ENCODE data around the gene KRTAP5-9. TPM values are rescaled to one million over a fixed set of nuclear protein-coding genes. Genes with fewer than 3 reads are reported as not detected.

The KRTAP5-9 gene
- total RNA-seq, 1 donor from 2014 or later, result 0.20 TPM

- peaks cover 6% of the 10 kb centered on the region for H3K9me3 Mint-ChIP-seq (ENCODE audit: low read depth)
- no peaks in the 10 kb centered on the region for H3K4me1 Mint-ChIP-seq (ENCODE audit: low read depth)
- no peak overlapping the region for H3K4me3 Mint-ChIP-seq (ENCODE audit: unreplicated experiment)
- peaks cover 23% of the 10 kb centered on the region for H3K27me3 Mint-ChIP-seq (ENCODE audit: low read depth)
- TF ChIP-seq, protein P1, sequence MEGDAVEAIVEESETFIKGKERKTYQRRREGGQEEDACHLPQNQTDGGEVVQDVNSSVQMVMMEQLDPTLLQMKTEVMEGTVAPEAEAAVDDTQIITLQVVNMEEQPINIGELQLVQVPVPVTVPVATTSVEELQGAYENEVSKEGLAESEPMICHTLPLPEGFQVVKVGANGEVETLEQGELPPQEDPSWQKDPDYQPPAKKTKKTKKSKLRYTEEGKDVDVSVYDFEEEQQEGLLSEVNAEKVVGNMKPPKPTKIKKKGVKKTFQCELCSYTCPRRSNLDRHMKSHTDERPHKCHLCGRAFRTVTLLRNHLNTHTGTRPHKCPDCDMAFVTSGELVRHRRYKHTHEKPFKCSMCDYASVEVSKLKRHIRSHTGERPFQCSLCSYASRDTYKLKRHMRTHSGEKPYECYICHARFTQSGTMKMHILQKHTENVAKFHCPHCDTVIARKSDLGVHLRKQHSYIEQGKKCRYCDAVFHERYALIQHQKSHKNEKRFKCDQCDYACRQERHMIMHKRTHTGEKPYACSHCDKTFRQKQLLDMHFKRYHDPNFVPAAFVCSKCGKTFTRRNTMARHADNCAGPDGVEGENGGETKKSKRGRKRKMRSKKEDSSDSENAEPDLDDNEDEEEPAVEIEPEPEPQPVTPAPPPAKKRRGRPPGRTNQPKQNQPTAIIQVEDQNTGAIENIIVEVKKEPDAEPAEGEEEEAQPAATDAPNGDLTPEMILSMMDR (IDR thresholded peaks at IDR 0.05), result no peak
- DNase-seq (ENCODE audit: low spot score), result no peak
- H3K27ac Mint-ChIP-seq (ENCODE audit: unreplicated experiment), result no peak overlapping the region
- peaks cover 1% of the 10 kb centered on the region for H3K36me3 Mint-ChIP-seq (ENCODE audit: low read depth)
Observed at GRCh38 chr11:71548716-71549151, 514 bp downstream of the KRTAP5-9 start.

GRCh38 chr11:71551711-71552110 lies 3.5 kb downstream of the KRTAP5-9 start:
- no peak for DNase-seq (ENCODE audit: low spot score)
- no peak overlapping the region for H3K27ac Mint-ChIP-seq (ENCODE audit: unreplicated experiment)
- H3K36me3 Mint-ChIP-seq (ENCODE audit: low read depth), result no peaks in the 10 kb centered on the region
- no peaks in the 10 kb centered on the region for H3K4me1 Mint-ChIP-seq (ENCODE audit: low read depth)
- H3K9me3 Mint-ChIP-seq (ENCODE audit: low read depth), result no peaks in the 10 kb centered on the region
- no peak overlapping the region for H3K4me3 Mint-ChIP-seq (ENCODE audit: unreplicated experiment)
- TF ChIP-seq, protein P1 (IDR thresholded peaks at IDR 0.05), result no peak
- H3K27me3 Mint-ChIP-seq (ENCODE audit: low read depth), result peaks cover 25% of the 10 kb centered on the region

DNA sequence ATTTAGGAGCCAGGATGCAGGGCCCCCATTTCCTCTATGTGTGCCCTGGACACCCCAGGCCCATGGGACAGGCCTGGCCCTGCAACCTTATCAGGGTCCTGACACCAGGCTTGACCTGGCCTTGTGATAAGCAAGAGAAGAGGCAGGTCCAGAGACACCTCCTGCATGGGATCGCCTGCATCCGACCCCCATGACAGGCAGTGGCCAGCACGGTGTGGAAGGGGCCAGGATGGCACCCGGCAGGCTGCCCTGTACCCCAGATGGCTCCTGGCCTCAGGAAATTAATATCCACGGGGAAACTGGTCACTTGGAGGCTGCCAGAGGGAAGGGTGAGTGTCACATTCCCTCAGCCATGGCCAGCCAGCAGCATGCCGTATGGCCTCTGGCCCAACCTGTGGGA lies 6.8 kb downstream of the KRTAP5-9 start:
- Mint-ChIP-seq H3K9me3 (ENCODE audit: low read depth) (no peaks in the 10 kb centered on the region), H3K27me3 (ENCODE audit: low read depth) (peaks cover 26% of the 10 kb centered on the region), H3K36me3 (ENCODE audit: low read depth) (no peaks in the 10 kb centered on the region), H3K27ac (ENCODE audit: unreplicated experiment) (no peak overlapping the region), H3K4me1 (ENCODE audit: low read depth) (no peaks in the 10 kb centered on the region), H3K4me3 (ENCODE audit: unreplicated experiment) (no peak overlapping the region)
- TF ChIP-seq, protein P1 (IDR thresholded peaks at IDR 0.05), result no peak
- DNase-seq (ENCODE audit: low spot score), result no peak

DNA sequence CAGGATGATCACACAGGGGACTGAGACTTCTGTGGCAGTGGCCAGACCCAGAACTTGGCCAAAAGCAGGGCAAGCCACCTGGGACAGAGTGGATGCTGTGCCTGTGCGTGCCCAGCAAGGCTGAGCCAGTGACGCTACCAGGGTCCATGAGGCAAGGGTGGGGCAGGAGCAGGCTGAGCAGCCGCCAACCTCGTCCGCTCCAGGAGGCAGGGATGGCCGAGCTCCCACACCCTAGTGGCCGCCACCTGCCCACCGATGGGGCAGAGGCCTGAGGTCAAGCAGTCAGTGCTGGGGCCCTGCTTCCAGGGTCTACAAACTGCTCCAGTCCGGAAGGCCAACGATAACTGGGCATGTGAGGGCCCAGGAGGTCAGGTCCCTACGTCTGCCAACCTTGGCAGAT lies 7.3 kb downstream of the KRTAP5-9 start:
- Mint-ChIP-seq H3K36me3 (ENCODE audit: low read depth) (no peaks in the 10 kb centered on the region), H3K4me1 (ENCODE audit: low read depth) (no peaks in the 10 kb centered on the region), H3K27ac (ENCODE audit: unreplicated experiment) (no peak overlapping the region), H3K9me3 (ENCODE audit: low read depth) (peaks cover 2% of the 10 kb centered on the region), H3K27me3 (ENCODE audit: low read depth) (peaks cover 22% of the 10 kb centered on the region), H3K4me3 (ENCODE audit: unreplicated experiment) (no peak overlapping the region)
- no peak for DNase-seq (ENCODE audit: low spot score)
- TF ChIP-seq, protein P1 (IDR thresholded peaks at IDR 0.05), result no peak

- Mint-ChIP-seq H3K4me3 (ENCODE audit: unreplicated experiment) (no peak overlapping the region), H3K9me3 (ENCODE audit: low read depth) (peaks cover 7% of the 10 kb centered on the region)
Observed at GRCh38 chr11:71556018-71556417, 7.8 kb downstream of the KRTAP5-9 start.

More at GRCh38 chr11:71556018-71556417, 7.8 kb downstream of the KRTAP5-9 start:
- Mint-ChIP-seq H3K4me1 (ENCODE audit: low read depth) (no peaks in the 10 kb centered on the region), H3K36me3 (ENCODE audit: low read depth) (no peaks in the 10 kb centered on the region), H3K27me3 (ENCODE audit: low read depth) (peaks cover 19% of the 10 kb centered on the region), H3K27ac (ENCODE audit: unreplicated experiment) (no peak overlapping the region)
- no peak for DNase-seq (ENCODE audit: low spot score)
- TF ChIP-seq, protein P1 (IDR thresholded peaks at IDR 0.05), result no peak

Measured in chondrocyte (in vitro differentiated cells).